GM23248 (cell line): ENCODE measurements around the gene SVEP1. TPM values are rescaled to one million over a fixed set of nuclear protein-coding genes. Genes with fewer than 3 reads are reported as not detected.

Source experiments
- DNase-seq: peaks from one replicate; pipeline ENCODE4 v3.0.0-alpha.2; 2015
- H2AFZ ChIP-seq: fragments of 200-600 bp; sonication (generic); 2 replicates; pipeline ENCODE4 v1.6.1; 2016; ENCODE audit warnings: antibody characterized with exemption
- H3F3A ChIP-seq: fragments of 200-600 bp; sonication (generic); 2 replicates; pipeline ENCODE4 v1.6.1; 2016; ENCODE audit warnings: mild to moderate bottlenecking, antibody characterized with exemption, mixed run types; ENCODE audit not compliant: insufficient read depth
- H3K27ac ChIP-seq: fragments of 200-600 bp; sonication (generic); 2 replicates; pipeline ENCODE4 v1.5.1; 2016; ENCODE audit warnings: mild to moderate bottlenecking
- H3K27me3 ChIP-seq: fragments of 200-600 bp; sonication (generic); replicated peaks from 2 replicates; pipeline ENCODE4 v1.6.1; 2016; ENCODE audit warnings: mild to moderate bottlenecking; ENCODE audit not compliant: insufficient read depth
- H3K36me3 ChIP-seq: fragments of 200-600 bp; sonication (generic); 2 replicates; pipeline ENCODE4 v1.6.1; 2016; ENCODE audit warnings: low read depth, mild to moderate bottlenecking
- H3K4me1 ChIP-seq: fragments of 200-600 bp; sonication (generic); 2 replicates; pipeline ENCODE4 v1.6.1; 2016; ENCODE audit warnings: mild to moderate bottlenecking; ENCODE audit not compliant: insufficient read depth
- H3K4me2 ChIP-seq: fragments of 200-600 bp; sonication (generic); one replicate; pipeline ENCODE4 v1.6.1; 2016; ENCODE audit warnings: mild to moderate bottlenecking; ENCODE audit not compliant: unreplicated experiment
- H3K4me3 ChIP-seq: fragments of 200-600 bp; sonication (generic); 2 replicates; pipeline ENCODE4 v1.5.1; 2016; ENCODE audit warnings: mild to moderate bottlenecking
- H3K79me2 ChIP-seq: fragments of 200-600 bp; sonication (generic); 2 replicates; pipeline ENCODE4 v1.6.1; 2016; ENCODE audit warnings: mild to moderate bottlenecking; ENCODE audit not compliant: insufficient read depth
- H3K9ac ChIP-seq: fragments of 200-600 bp; sonication (generic); 2 replicates; pipeline ENCODE4 v1.6.1; 2016; ENCODE audit warnings: mild to moderate bottlenecking
- H3K9me2 ChIP-seq: fragments of 200-600 bp; sonication (generic); 2 replicates; pipeline ENCODE4 v1.6.1; 2016; ENCODE audit warnings: mixed run types, mild to moderate bottlenecking, moderate library complexity; ENCODE audit not compliant: insufficient read depth
- H3K9me3 ChIP-seq: fragments of 200-600 bp; sonication (generic); one replicate; pipeline ENCODE4 v1.6.1; 2017; ENCODE audit warnings: low read depth
- H4K20me1 ChIP-seq: fragments of 200-600 bp; sonication (generic); 2 replicates; pipeline ENCODE4 v1.6.0; 2016; ENCODE audit not compliant: insufficient read depth
- EZH2 ChIP-seq: fragments of 200-600 bp; sonication (generic); IDR thresholded peaks from 2 replicates; pipeline ENCODE4 v1.6.1; 2018; ENCODE audit warnings: antibody characterized with exemption, mild to moderate bottlenecking; ENCODE audit not compliant: insufficient read depth, poor library complexity, severe bottlenecking
- EZH2phosphoT487 ChIP-seq: fragments of 200-600 bp; sonication (generic); IDR thresholded peaks from 2 replicates; pipeline ENCODE4 v1.6.1; 2018; ENCODE audit warnings: antibody characterized with exemption, moderate library complexity, mild to moderate bottlenecking, low read depth; ENCODE audit not compliant: insufficient read depth
- WGBS, 2 experiments: methylation state at CpG; one replicate each; pipeline ENCODE4 v1.1.6; 2015 to 2017; ENCODE audit warnings: low lambda C conversion rate in 2 of 2, low coverage in 1 of 2; ENCODE audit errors: missing lambda C conversion rate in 2 of 2; 5-methylcytosine and 5-hydroxymethylcytosine counted together
- in situ Hi-C: fragments of 300-500 bp; cut with MboI; formaldehyde crosslinking; loops from 2 replicates; pipeline ENCODE4 v1.15.0; 2020
- polyA plus RNA-seq: library from polyadenylated mRNA; unstranded; fragments of >200 nt; fragmentation: Nextera tagmentation; extraction: Ambion mirVana; gene quantifications from 2 replicates; pipeline ENCODE4 v1.2.1, GENCODE V29; 2016
- total RNA-seq: library from RNA; depleted of rRNA; stranded (reverse); fragments of >200 nt; shearing (Covaris generic); gene quantifications from 2 replicates; pipeline ENCODE4 v1.2.3, GENCODE V29; 2014

SVEP1 gene
- total and polyA plus RNA-seq, 2 experiments from 2014 or later, result 13.6 to 47.3 TPM

GRCh38 chr9:110583237-110583636 lies 3.7 kb upstream of the SVEP1 start:
- WGBS, 2 experiments, result 11 to 14% methylated on average over 4 of the region's 4 CpGs
- H3K36me3 ChIP-seq, result no peaks in the 10 kb centered on the region
- peaks cover 6% of the 10 kb centered on the region for H3K79me2 ChIP-seq
- no peak for TF ChIP-seq EZH2
- TF ChIP-seq EZH2phosphoT487, result no peak
- in situ Hi-C loops, result no loop called here
- H4K20me1 ChIP-seq, result no peaks in the 10 kb centered on the region
- peak overlapping the region; percentile 33; the same call in 1 of the 2 replicates for H2AFZ ChIP-seq
- H3K4me1 ChIP-seq, result peaks cover 32% of the 10 kb centered on the region
- no peaks in the 10 kb centered on the region for H3K27me3 ChIP-seq
- H3K9ac ChIP-seq, result peak overlapping the region; percentile 58
- H3F3A ChIP-seq, result peaks cover 35% of the 10 kb centered on the region
- peak overlapping the region; percentile 72 for H3K27ac ChIP-seq
- DNase-seq, result peak; percentile 91
- no peaks in the 10 kb centered on the region for H3K9me2 ChIP-seq
- no peak overlapping the region for H3K4me3 ChIP-seq
- no peak overlapping the region for H3K4me2 ChIP-seq
- no peaks in the 10 kb centered on the region for H3K9me3 ChIP-seq

- H3K36me3 ChIP-seq, result no peaks in the 10 kb centered on the region
- no peaks in the 10 kb centered on the region for H3K27me3 ChIP-seq
- H3K9me2 ChIP-seq, result no peaks in the 10 kb centered on the region
- TF ChIP-seq EZH2 (no peak), EZH2phosphoT487 (no peak)
- H3K9ac ChIP-seq, result peak overlapping the region; percentile 9; the same call in 1 of the 2 replicates
- H2AFZ ChIP-seq, result no peak overlapping the region
- DNase-seq, result peak; percentile 51
- H3K27ac ChIP-seq, result peak overlapping the region; percentile 72
- H3K4me3 ChIP-seq, result no peak overlapping the region
- peaks cover 29% of the 10 kb centered on the region for H3K4me1 ChIP-seq
- in situ Hi-C loops, result no loop called here
- no peaks in the 10 kb centered on the region for H3K9me3 ChIP-seq
- 52 to 55% methylated on average over 3 of the region's 3 CpGs for WGBS, 2 experiments
- peaks cover 17% of the 10 kb centered on the region for H3K79me2 ChIP-seq
- H3F3A ChIP-seq, result peaks cover 43% of the 10 kb centered on the region
- H4K20me1 ChIP-seq, result no peaks in the 10 kb centered on the region
- no peak overlapping the region for H3K4me2 ChIP-seq
These were observed 2.6 kb upstream of the SVEP1 start for GRCh38 chr9:110582156-110582555.

GRCh38 chr9:110580850-110581249 lies 1.3 kb upstream of the SVEP1 start:
- TF ChIP-seq EZH2phosphoT487 (no peak), EZH2 (no peak)
- Histone ChIP-seq H3K79me2 (peaks cover 28% of the 10 kb centered on the region), H3K9ac (peak overlapping the region; percentile 80), H3K36me3 (no peaks in the 10 kb centered on the region), H3K4me3 (peak overlapping the region; percentile 96), H3K4me2 (peak overlapping the region; percentile 93), H3F3A (peaks cover 44% of the 10 kb centered on the region), H3K27me3 (no peaks in the 10 kb centered on the region), H3K9me2 (no peaks in the 10 kb centered on the region), H3K27ac (peak overlapping the region; percentile 72), H3K9me3 (no peaks in the 10 kb centered on the region), H3K4me1 (peaks cover 34% of the 10 kb centered on the region), H4K20me1 (no peaks in the 10 kb centered on the region), H2AFZ (no peak overlapping the region)
- whole genome bisulfite sequencing, 2 experiments, result 27 to 29% methylated on average over 6 of the region's 6 CpGs
- in situ Hi-C loops, result no loop called here
- DNase-seq, result peak; percentile 71

GRCh38 chr9:110579862-110580219 lies 300 bp upstream of the SVEP1 start:
- no peaks in the 10 kb centered on the region; the same call in 1 of the 2 replicates for H3K36me3 ChIP-seq
- peak overlapping the region; percentile 80 for H3K9ac ChIP-seq
- H3K27ac ChIP-seq, result peak overlapping the region; percentile 72
- TF ChIP-seq EZH2 (no peak), EZH2phosphoT487 (no peak)
- H3K4me3 ChIP-seq, result peak overlapping the region; percentile 96
- no peaks in the 10 kb centered on the region for H3K27me3 ChIP-seq
- H3K9me2 ChIP-seq, result no peaks in the 10 kb centered on the region
- H2AFZ ChIP-seq, result peak overlapping the region; percentile 71
- H3K4me2 ChIP-seq, result peak overlapping the region; percentile 93
- no peaks in the 10 kb centered on the region for H3K9me3 ChIP-seq
- peak; percentile 82 for DNase-seq
- in situ Hi-C loops, result no loop called here
- H3K79me2 ChIP-seq, result peaks cover 38% of the 10 kb centered on the region
- H3F3A ChIP-seq, result peaks cover 44% of the 10 kb centered on the region
- peaks cover 42% of the 10 kb centered on the region for H3K4me1 ChIP-seq
- H4K20me1 ChIP-seq, result no peaks in the 10 kb centered on the region
- WGBS, 2 experiments, result 1% methylated on average over 13 of the region's 13 CpGs
